ENCODE data around the gene SCUBE2.

- TF ChIP-seq POLR2A (IDR thresholded peaks at IDR 0.05) (no peak), CTCF (IDR thresholded peaks at IDR 0.05) (no peak)
Measured at GRCh38 chr11:9138612-9139579, 47.5 kb upstream of the SCUBE2 start.
